Measurements from ENCODE around the gene BPNT1. TPM values are rescaled to one million over a fixed set of nuclear protein-coding genes. Genes with fewer than 3 reads are reported as not detected.

BPNT1 gene
- total RNA-seq, 1 experiment from 2014 or later, result 13.6 TPM

DNA sequence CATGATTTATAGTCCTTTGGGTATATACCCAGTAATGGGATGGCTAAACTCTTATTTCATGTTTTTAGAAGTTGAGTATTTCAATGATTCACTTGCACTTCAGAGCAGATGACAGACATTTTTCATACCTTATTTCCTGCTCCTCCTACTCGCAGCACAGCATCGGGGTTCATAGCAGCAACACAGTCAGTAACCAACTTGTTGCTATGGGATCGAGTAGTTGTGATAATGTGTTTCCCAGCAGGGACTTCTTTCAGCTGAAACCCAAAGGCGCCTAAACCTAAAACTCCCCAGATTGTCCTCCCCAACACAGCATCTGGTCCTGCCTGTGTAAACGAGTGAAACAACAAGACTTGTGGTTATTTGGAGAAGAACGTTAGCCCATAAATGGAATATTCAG lies 27.0 kb downstream of the BPNT1 start:
- DNase-seq, result no peak
- H3K9ac ChIP-seq (ENCODE audit: extremely low read depth, insufficient read length, low read length), result no peak overlapping the region
- no peak overlapping the region for H2BK5ac ChIP-seq (ENCODE audit: insufficient read length, low read length)
- no peaks in the 10 kb centered on the region for H3K79me1 ChIP-seq (ENCODE audit: insufficient read depth, low read depth, low read length, poor library complexity, severe bottlenecking)
- no peak overlapping the region for H2AK5ac ChIP-seq (ENCODE audit: insufficient read length, low read length)
- H3K56ac ChIP-seq (ENCODE audit: insufficient read length, low read depth, low read length), result no peak overlapping the region
- peaks cover 8 to 14% of the 10 kb centered on the region in 2 experiments for H3K4me1 Mint-ChIP-seq
- H3K18ac ChIP-seq (ENCODE audit: insufficient read length, low read depth, low read length), result no peak overlapping the region
- H2BK12ac ChIP-seq (ENCODE audit: insufficient read length, low read depth, low read length), result no peak overlapping the region
- H3K79me2 ChIP-seq (ENCODE audit: insufficient read depth, low read length), result no peaks in the 10 kb centered on the region
- no CpG with 5 or more reads among the region's 6 CpGs for WGBS (ENCODE audit: extremely low coverage, insufficient read length, low lambda C conversion rate)
- no peak overlapping the region for H3K23ac ChIP-seq (ENCODE audit: insufficient read length, low read depth, low read length)
- H3K9me3 ChIP-seq (ENCODE audit: control insufficient read depth, low read depth, low read length), result no peaks in the 10 kb centered on the region
- H4K91ac ChIP-seq (ENCODE audit: insufficient read length, low read depth, low read length), result no peak overlapping the region
- H4K20me1 ChIP-seq (ENCODE audit: control insufficient read depth, insufficient read depth, insufficient read length), result no peaks in the 10 kb centered on the region
- H3K4me1 ChIP-seq (ENCODE audit: insufficient read depth, low read length), result no peaks in the 10 kb centered on the region
- H3K27me3 ChIP-seq (ENCODE audit: insufficient read depth, low read length), result no peaks in the 10 kb centered on the region
- no peaks in the 10 kb centered on the region for H3K27me3 Mint-ChIP-seq (ENCODE audit: low read depth)
- no peak overlapping the region for H4K5ac ChIP-seq (ENCODE audit: insufficient read length, low read depth, low read length)
- H3K23me2 ChIP-seq (ENCODE audit: insufficient read length, low read depth, low read length, poor library complexity, severe bottlenecking), result no peaks in the 10 kb centered on the region
- H2AFZ ChIP-seq (ENCODE audit: low read length), result no peak overlapping the region
- no peaks in the 10 kb centered on the region for H3K9me3 Mint-ChIP-seq
- no peak overlapping the region; a peak in 1 of 7 replicates for H3K27ac Mint-ChIP-seq
- no peak for TF ChIP-seq CTCF (conservative IDR thresholded peaks at IDR 0.05)
- H3K4me3 Mint-ChIP-seq, result no peak overlapping the region
- no peak overlapping the region for H3K4ac ChIP-seq (ENCODE audit: low read depth, low read length)
- peaks cover 4 to 23% (median 12%) of the 10 kb centered on the region in 3 experiments; a peak in 6 of 7 replicates for H3K36me3 Mint-ChIP-seq (ENCODE audit: insufficient read depth in 1 of 3, low read depth in 3 of 3)
- no peak overlapping the region for H2BK120ac ChIP-seq (ENCODE audit: low read depth, low read length, poor library complexity, severe bottlenecking)
- H4K8ac ChIP-seq (replicated peaks; ENCODE audit: insufficient read length, low read depth, low read length), result no peak overlapping the region
- no peak overlapping the region for H2BK15ac ChIP-seq (ENCODE audit: low read depth, low read length)
- H3K27ac ChIP-seq (ENCODE audit: insufficient read length, low read depth, low read length), result no peak overlapping the region
- no peak overlapping the region for H2BK20ac ChIP-seq (ENCODE audit: low read depth, low read length, poor library complexity, severe bottlenecking)
- H3K4me2 ChIP-seq (ENCODE audit: insufficient read depth, insufficient read length, low read length), result no peak overlapping the region
- no peak overlapping the region for H3K14ac ChIP-seq (ENCODE audit: insufficient read depth, low read length)
- H3T11ph ChIP-seq (ENCODE audit: low read length), result no peak overlapping the region

Measured in H9 (cell line).